K562 (cell line): ENCODE data around the gene YPEL1. TPM values are rescaled to one million over a fixed set of nuclear protein-coding genes. Genes with fewer than 3 reads are reported as not detected.

Experiments
- JUN ChIP-seq, 2 experiments: sonication (generic) in 1 of 2; formaldehyde crosslinking in 1 of 2; IDR thresholded peaks; 2 replicates each; pipeline versions ENCODE4 v1.6.1 to v1.8.0; 2012 to 2022; ENCODE audit warnings: borderline replicate concordance in 2 of 2, mild to moderate bottlenecking in 2 of 2, improper control_type of control experiment in 1 of 2, low read depth in 1 of 2, low read length in 1 of 2, missing genetic modification reagents in 1 of 2
- MYC ChIP-seq, 2 experiments: fragments of 250-450 bp in 1 of 2; sonication (Bioruptor Pico) in 1 of 2; IDR thresholded peaks; 2 replicates each; pipeline versions ENCODE4 v1.5.1 to v1.6.1; 2012 to 2021; ENCODE audit warnings: low read depth in 2 of 2, borderline replicate concordance in 1 of 2, improper control_type of control experiment in 1 of 2, low read length in 1 of 2, mild to moderate bottlenecking in 1 of 2, moderate library complexity in 1 of 2
- OTX1 ChIP-seq: fragments of 450-650 bp; formaldehyde crosslinking; IDR thresholded peaks from 2 replicates; pipeline ENCODE4 v1.4.0; 2022; ENCODE audit warnings: mild to moderate bottlenecking
- PHF8 ChIP-seq: fragments of 200-600 bp; sonication (generic); IDR thresholded peaks from 2 replicates; pipeline ENCODE4 v1.6.1; 2012; ENCODE audit warnings: mixed run types, mild to moderate bottlenecking, inconsistent platforms, low read length, moderate library complexity, borderline replicate concordance
- POLR2B ChIP-seq: fragments of 450-650 bp; IDR thresholded peaks from 2 replicates; pipeline ENCODE4 v1.6.1; 2018; ENCODE audit warnings: low read depth; ENCODE audit not compliant: partially characterized antibody
- SMARCB1 ChIP-seq: IDR thresholded peaks from 2 replicates; pipeline ENCODE4 v1.6.1; 2011; ENCODE audit warnings: improper control_type of control experiment, low read depth; ENCODE audit not compliant: insufficient read length
- SMC3 ChIP-seq: conservative IDR thresholded peaks from 2 replicates; pipeline ENCODE4 v1.6.1; 2011; ENCODE audit warnings: low read depth, low read length, improper control_type of control experiment; ENCODE audit not compliant: insufficient read depth
- ZKSCAN1 ChIP-seq: fragments of 150-350 bp; IDR thresholded peaks from 2 replicates; pipeline ENCODE4 v1.6.1; 2016; ENCODE audit warnings: low read depth, low read length
- ZNF316 ChIP-seq: fragments of 450-650 bp; IDR thresholded peaks from 2 replicates; pipeline ENCODE4 v1.6.1; 2016
- ZNF354B ChIP-seq: fragments of 250-450 bp; sonication (Bioruptor Pico); IDR thresholded peaks from 2 replicates; pipeline ENCODE4 v1.4.0; 2020
- polyA plus RNA-seq, 8 experiments: library from polyadenylated mRNA; depleted of rRNA in 4 of 8; stranded (reverse) in 5 of 8; unstranded in 3 of 8; fragments of >200 nt; fragmentation: Nextera tagmentation in 2 of 8; fragmentation: Illumina TruSeq in 1 of 8; extraction: Ambion mirVana in 2 of 8; extraction: Trizol in 1 of 8; gene quantifications; 2 replicates each; pipeline versions ENCODE4 v1.2.1 to v1.2.3, GENCODE V29; 2011 to 2014; ENCODE audit warnings: inconsistent platforms in 1 of 8, missing spikeins in 1 of 8
- total RNA-seq, 7 experiments: library from RNA; depleted of rRNA in 6 of 7; stranded (reverse); fragments of >200 nt in 6 of 7; fragmentation: Illumina TruSeq in 2 of 7; extraction: Trizol in 2 of 7; gene quantifications; 2 replicates each; pipeline versions ENCODE4 v1.2.1 to v1.2.3, GENCODE V29; 2011 to 2021; ENCODE audit warnings: low replicate concordance in 1 of 7
- TF ChIP-seq, protein P1 (sequence below): fragments of 250-450 bp; sonication (Bioruptor Pico); IDR thresholded peaks from 2 replicates; pipeline ENCODE4 v1.8.0; 2021; ENCODE audit warnings: moderate library complexity, mild to moderate bottlenecking, inconsistent platforms
- TF ChIP-seq, protein P2 (sequence below), 2 experiments: fragments of 150-350 bp in 1 of 2; IDR thresholded peaks; 2 replicates each; pipeline ENCODE4 v1.6.1; 2012 to 2016; ENCODE audit warnings: low read depth in 2 of 2, low read length in 2 of 2, mild to moderate bottlenecking in 1 of 2, moderate library complexity in 1 of 2
- TF ChIP-seq, protein P3 (sequence below): fragments of 250-450 bp; sonication (Bioruptor Pico); IDR thresholded peaks from 2 replicates; pipeline ENCODE4 v1.5.1; 2021; ENCODE audit warnings: mild to moderate bottlenecking
- TF ChIP-seq, protein P4 (sequence below): fragments of 450-650 bp; conservative IDR thresholded peaks from 2 replicates; pipeline ENCODE4 v1.6.1; 2016; ENCODE audit warnings: missing genetic modification characterization, low read depth, mild to moderate bottlenecking, control low read depth, missing compliant biosample characterization
- TF ChIP-seq, protein P5 (sequence below), 2 experiments: fragments of 450-650 bp; IDR thresholded peaks; 2 replicates each; pipeline ENCODE4 v1.6.1; 2018; ENCODE audit warnings: mild to moderate bottlenecking in 2 of 2, low read depth in 1 of 2; ENCODE audit not compliant: partially characterized antibody in 2 of 2

Gene YPEL1
- total and polyA plus RNA-seq, 9 of the 15 experiments (the other 6 are each of a cell fraction or from before 2014, with no cell fraction given) = 0.07 to 2.2 (median 0.46) TPM

DNA sequence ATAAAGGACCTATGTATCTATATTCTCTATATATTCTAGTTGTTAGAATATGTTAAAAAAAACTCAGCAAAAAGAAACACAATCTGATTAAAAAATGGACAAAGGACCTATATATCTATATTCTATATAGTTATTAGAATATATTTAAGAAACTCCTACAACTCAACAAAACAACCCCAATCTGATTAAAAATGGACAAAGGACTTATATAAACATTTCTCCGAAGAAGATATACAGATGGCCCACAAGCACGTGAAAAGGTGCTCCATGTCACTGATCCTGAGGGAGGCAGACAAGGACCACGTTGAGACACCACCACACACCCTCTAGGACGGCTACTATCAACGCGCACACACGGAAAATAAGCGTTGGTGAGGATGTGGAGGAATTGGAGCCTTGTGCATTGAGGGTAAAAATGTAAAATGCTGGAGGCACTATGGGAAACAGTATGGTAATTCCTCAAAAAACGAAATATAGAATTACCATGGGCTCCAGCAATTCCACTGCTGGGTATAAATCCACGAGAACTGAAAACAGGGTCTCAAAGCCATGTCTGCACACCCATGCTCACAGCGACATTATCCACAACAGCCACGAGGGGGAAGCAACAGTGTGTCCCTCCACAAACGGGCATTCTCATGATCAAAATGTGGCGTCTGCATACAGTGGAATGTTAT is 22.7 kb downstream of the YPEL1 start (continued):
- TF ChIP-seq, protein P1, sequence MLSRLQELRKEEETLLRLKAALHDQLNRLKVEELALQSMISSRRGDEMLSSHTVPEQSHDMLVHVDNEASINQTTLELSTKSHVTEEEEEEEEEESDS (CRISPR knock-in tag) = no peak
- peak; percentile 95 for TF ChIP-seq MYC (IDR thresholded peaks at IDR 0.05; ENCODE audit: low read depth, low read length)
- TF ChIP-seq MYC (CRISPR knock-in tag; IDR thresholded peaks at IDR 0.05; ENCODE audit: borderline replicate concordance, low read depth) = no peak
- TF ChIP-seq, protein P2, sequence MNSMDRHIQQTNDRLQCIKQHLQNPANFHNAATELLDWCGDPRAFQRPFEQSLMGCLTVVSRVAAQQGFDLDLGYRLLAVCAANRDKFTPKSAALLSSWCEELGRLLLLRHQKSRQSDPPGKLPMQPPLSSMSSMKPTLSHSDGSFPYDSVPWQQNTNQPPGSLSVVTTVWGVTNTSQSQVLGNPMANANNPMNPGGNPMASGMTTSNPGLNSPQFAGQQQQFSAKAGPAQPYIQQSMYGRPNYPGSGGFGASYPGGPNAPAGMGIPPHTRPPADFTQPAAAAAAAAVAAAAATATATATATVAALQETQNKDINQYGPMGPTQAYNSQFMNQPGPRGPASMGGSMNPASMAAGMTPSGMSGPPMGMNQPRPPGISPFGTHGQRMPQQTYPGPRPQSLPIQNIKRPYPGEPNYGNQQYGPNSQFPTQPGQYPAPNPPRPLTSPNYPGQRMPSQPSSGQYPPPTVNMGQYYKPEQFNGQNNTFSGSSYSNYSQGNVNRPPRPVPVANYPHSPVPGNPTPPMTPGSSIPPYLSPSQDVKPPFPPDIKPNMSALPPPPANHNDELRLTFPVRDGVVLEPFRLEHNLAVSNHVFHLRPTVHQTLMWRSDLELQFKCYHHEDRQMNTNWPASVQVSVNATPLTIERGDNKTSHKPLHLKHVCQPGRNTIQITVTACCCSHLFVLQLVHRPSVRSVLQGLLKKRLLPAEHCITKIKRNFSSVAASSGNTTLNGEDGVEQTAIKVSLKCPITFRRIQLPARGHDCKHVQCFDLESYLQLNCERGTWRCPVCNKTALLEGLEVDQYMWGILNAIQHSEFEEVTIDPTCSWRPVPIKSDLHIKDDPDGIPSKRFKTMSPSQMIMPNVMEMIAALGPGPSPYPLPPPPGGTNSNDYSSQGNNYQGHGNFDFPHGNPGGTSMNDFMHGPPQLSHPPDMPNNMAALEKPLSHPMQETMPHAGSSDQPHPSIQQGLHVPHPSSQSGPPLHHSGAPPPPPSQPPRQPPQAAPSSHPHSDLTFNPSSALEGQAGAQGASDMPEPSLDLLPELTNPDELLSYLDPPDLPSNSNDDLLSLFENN (IDR thresholded peaks at IDR 0.05; ENCODE audit: low read depth in 2 of 2, low read length in 2 of 2) = 0 out of 4 replicates have a peak, but pooled peaks of 1 of the 2 experiments have one; percentile 69
- no peak for TF ChIP-seq ZNF316
- no peak for TF ChIP-seq ZNF354B
- TF ChIP-seq PHF8 = no peak
- TF ChIP-seq SMARCB1 = no peak
- TF ChIP-seq SMC3 = peak; percentile 100
- TF ChIP-seq OTX1 (CRISPR knock-in tag) = no peak
- TF ChIP-seq, protein P3, sequence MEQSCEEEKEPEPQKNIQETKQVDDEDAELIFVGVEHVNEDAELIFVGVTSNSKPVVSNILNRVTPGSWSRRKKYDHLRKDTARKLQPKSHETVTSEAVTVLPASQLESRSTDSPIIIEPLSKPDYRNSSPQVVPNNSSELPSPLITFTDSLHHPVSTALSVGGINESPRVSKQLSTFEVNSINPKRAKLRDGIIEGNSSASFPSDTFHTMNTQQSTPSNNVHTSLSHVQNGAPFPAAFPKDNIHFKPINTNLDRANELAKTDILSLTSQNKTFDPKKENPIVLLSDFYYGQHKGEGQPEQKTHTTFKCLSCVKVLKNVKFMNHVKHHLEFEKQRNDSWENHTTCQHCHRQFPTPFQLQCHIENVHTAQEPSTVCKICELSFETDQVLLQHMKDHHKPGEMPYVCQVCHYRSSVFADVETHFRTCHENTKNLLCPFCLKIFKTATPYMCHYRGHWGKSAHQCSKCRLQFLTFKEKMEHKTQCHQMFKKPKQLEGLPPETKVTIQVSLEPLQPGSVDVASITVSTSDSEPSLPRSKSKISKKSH (CRISPR knock-in tag) = no peak
- peak; percentile 68 for TF ChIP-seq JUN (IDR thresholded peaks at IDR 0.05; ENCODE audit: borderline replicate concordance, low read depth, low read length)
- TF ChIP-seq JUN (CRISPR knock-in tag; IDR thresholded peaks at IDR 0.05; ENCODE audit: borderline replicate concordance) = no peak
- TF ChIP-seq, protein P4, sequence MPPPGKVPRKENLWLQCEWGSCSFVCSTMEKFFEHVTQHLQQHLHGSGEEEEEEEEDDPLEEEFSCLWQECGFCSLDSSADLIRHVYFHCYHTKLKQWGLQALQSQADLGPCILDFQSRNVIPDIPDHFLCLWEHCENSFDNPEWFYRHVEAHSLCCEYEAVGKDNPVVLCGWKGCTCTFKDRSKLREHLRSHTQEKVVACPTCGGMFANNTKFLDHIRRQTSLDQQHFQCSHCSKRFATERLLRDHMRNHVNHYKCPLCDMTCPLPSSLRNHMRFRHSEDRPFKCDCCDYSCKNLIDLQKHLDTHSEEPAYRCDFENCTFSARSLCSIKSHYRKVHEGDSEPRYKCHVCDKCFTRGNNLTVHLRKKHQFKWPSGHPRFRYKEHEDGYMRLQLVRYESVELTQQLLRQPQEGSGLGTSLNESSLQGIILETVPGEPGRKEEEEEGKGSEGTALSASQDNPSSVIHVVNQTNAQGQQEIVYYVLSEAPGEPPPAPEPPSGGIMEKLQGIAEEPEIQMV (tag) = no peak
- TF ChIP-seq, protein P5, sequence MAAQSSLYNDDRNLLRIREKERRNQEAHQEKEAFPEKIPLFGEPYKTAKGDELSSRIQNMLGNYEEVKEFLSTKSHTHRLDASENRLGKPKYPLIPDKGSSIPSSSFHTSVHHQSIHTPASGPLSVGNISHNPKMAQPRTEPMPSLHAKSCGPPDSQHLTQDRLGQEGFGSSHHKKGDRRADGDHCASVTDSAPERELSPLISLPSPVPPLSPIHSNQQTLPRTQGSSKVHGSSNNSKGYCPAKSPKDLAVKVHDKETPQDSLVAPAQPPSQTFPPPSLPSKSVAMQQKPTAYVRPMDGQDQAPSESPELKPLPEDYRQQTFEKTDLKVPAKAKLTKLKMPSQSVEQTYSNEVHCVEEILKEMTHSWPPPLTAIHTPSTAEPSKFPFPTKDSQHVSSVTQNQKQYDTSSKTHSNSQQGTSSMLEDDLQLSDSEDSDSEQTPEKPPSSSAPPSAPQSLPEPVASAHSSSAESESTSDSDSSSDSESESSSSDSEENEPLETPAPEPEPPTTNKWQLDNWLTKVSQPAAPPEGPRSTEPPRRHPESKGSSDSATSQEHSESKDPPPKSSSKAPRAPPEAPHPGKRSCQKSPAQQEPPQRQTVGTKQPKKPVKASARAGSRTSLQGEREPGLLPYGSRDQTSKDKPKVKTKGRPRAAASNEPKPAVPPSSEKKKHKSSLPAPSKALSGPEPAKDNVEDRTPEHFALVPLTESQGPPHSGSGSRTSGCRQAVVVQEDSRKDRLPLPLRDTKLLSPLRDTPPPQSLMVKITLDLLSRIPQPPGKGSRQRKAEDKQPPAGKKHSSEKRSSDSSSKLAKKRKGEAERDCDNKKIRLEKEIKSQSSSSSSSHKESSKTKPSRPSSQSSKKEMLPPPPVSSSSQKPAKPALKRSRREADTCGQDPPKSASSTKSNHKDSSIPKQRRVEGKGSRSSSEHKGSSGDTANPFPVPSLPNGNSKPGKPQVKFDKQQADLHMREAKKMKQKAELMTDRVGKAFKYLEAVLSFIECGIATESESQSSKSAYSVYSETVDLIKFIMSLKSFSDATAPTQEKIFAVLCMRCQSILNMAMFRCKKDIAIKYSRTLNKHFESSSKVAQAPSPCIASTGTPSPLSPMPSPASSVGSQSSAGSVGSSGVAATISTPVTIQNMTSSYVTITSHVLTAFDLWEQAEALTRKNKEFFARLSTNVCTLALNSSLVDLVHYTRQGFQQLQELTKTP (IDR thresholded peaks at IDR 0.05; ENCODE audit: low read depth in 1 of 2, partially characterized antibody in 2 of 2) = no peak
- TF ChIP-seq POLR2B = no peak
- no peak for TF ChIP-seq ZKSCAN1
